IPS-15b (cell line): ENCODE measurements around the gene MUSTN1.

Source experiments
- H3K27me3 ChIP-seq: one replicate; pipeline ENCODE4 v1.6.1; 2013; ENCODE audit warnings: low read length; ENCODE audit not compliant: control insufficient read depth, insufficient read depth
- H3K36me3 ChIP-seq: one replicate; pipeline ENCODE4 v1.6.1; 2013; ENCODE audit warnings: low read length; ENCODE audit not compliant: control insufficient read depth, insufficient read depth
- H3K4me1 ChIP-seq: one replicate; pipeline ENCODE4 v1.6.1; 2013; ENCODE audit warnings: mild to moderate bottlenecking, low read length; ENCODE audit not compliant: control insufficient read depth, insufficient read depth
- H3K4me3 ChIP-seq: one replicate; pipeline ENCODE4 v1.5.1; 2013; ENCODE audit warnings: low read depth, low read length
- H3K9ac ChIP-seq: one replicate; pipeline ENCODE4 v1.6.1; 2013; ENCODE audit warnings: low read depth, mild to moderate bottlenecking, low read length
- H3K9me3 ChIP-seq: one replicate; pipeline ENCODE4 v1.6.1; 2013; ENCODE audit warnings: mild to moderate bottlenecking, low read length; ENCODE audit not compliant: control insufficient read depth, insufficient read depth

MUSTN1 gene

GRCh38 chr3:52796411-52796810 is 38.4 kb downstream of the MUSTN1 start:
- Histone ChIP-seq H3K4me1 (no peaks in the 10 kb centered on the region), H3K9me3 (no peaks in the 10 kb centered on the region), H3K36me3 (no peaks in the 10 kb centered on the region), H3K27me3 (no peaks in the 10 kb centered on the region), H3K9ac (no peak overlapping the region), H3K4me3 (no peak overlapping the region)

GRCh38 chr3:52795298-52795900 is 39.4 kb downstream of the MUSTN1 start:
- H3K9me3 ChIP-seq: no peaks in the 10 kb centered on the region
- H3K27me3 ChIP-seq: no peaks in the 10 kb centered on the region
- H3K9ac ChIP-seq: no peak overlapping the region
- no peaks in the 10 kb centered on the region for H3K4me1 ChIP-seq
- H3K4me3 ChIP-seq: no peak overlapping the region
- no peaks in the 10 kb centered on the region for H3K36me3 ChIP-seq

GRCh38 chr3:52794612-52795099 is 40.2 kb downstream of the MUSTN1 start, which contains the start of gene ITIH3:
Gene ITIH3 (plus strand): TSS chr3:52794796. CDS start chr3:52794804, 8 bp downstream.
- no peaks in the 10 kb centered on the region for H3K9me3 ChIP-seq
- no peak within 1 kb of the TSS for H3K9ac ChIP-seq
- no peaks in the 10 kb centered on the region for H3K27me3 ChIP-seq
- H3K36me3 ChIP-seq: no peaks in the 10 kb centered on the region
- H3K4me1 ChIP-seq: no peaks in the 10 kb centered on the region
- H3K4me3 ChIP-seq: no peak within 1 kb of the TSS

- no peak overlapping the region for H3K9ac ChIP-seq
- no peak overlapping the region for H3K4me3 ChIP-seq
- no peaks in the 10 kb centered on the region for H3K4me1 ChIP-seq
- no peaks in the 10 kb centered on the region for H3K9me3 ChIP-seq
- H3K27me3 ChIP-seq: no peaks in the 10 kb centered on the region
- no peaks in the 10 kb centered on the region for H3K36me3 ChIP-seq
Measured at GRCh38 chr3:52793702-52794611, 40.9 kb downstream of the MUSTN1 start.

- Histone ChIP-seq H3K36me3 (no peaks in the 10 kb centered on the region), H3K4me3 (no peak overlapping the region), H3K4me1 (no peaks in the 10 kb centered on the region), H3K27me3 (no peaks in the 10 kb centered on the region), H3K9ac (no peak overlapping the region), H3K9me3 (no peaks in the 10 kb centered on the region)
Measured at GRCh38 chr3:52792961-52793695, 41.7 kb downstream of the MUSTN1 start.

- H3K9me3 ChIP-seq: no peaks in the 10 kb centered on the region
- H3K27me3 ChIP-seq: no peaks in the 10 kb centered on the region
- no peak overlapping the region for H3K9ac ChIP-seq
- no peak overlapping the region for H3K4me3 ChIP-seq
- no peaks in the 10 kb centered on the region for H3K36me3 ChIP-seq
- no peaks in the 10 kb centered on the region for H3K4me1 ChIP-seq
Measured at GRCh38 chr3:52792413-52792812, 42.4 kb downstream of the MUSTN1 start.

GRCh38 chr3:52791928-52792327 is 42.9 kb downstream of the MUSTN1 start:
- H3K4me3 ChIP-seq: no peak overlapping the region
- H3K4me1 ChIP-seq: no peaks in the 10 kb centered on the region
- H3K27me3 ChIP-seq: no peaks in the 10 kb centered on the region
- no peaks in the 10 kb centered on the region for H3K36me3 ChIP-seq
- no peaks in the 10 kb centered on the region for H3K9me3 ChIP-seq
- no peak overlapping the region for H3K9ac ChIP-seq

GRCh38 chr3:52791366-52791765 is 43.5 kb downstream of the MUSTN1 start:
- Histone ChIP-seq H3K36me3 (no peaks in the 10 kb centered on the region), H3K9me3 (no peaks in the 10 kb centered on the region), H3K27me3 (no peaks in the 10 kb centered on the region), H3K4me1 (no peaks in the 10 kb centered on the region), H3K4me3 (no peak overlapping the region), H3K9ac (no peak overlapping the region)

- no peaks in the 10 kb centered on the region for H3K4me1 ChIP-seq
- no peak overlapping the region for H3K4me3 ChIP-seq
- no peak overlapping the region for H3K9ac ChIP-seq
- H3K9me3 ChIP-seq: no peaks in the 10 kb centered on the region
- no peaks in the 10 kb centered on the region for H3K27me3 ChIP-seq
- H3K36me3 ChIP-seq: no peaks in the 10 kb centered on the region
Measured at GRCh38 chr3:52790741-52791140, 44.1 kb downstream of the MUSTN1 start.

GRCh38 chr3:52790337-52790736 is 44.5 kb downstream of the MUSTN1 start:
- Histone ChIP-seq H3K9me3 (no peaks in the 10 kb centered on the region), H3K4me3 (no peak overlapping the region), H3K27me3 (no peaks in the 10 kb centered on the region), H3K36me3 (no peaks in the 10 kb centered on the region), H3K4me1 (no peaks in the 10 kb centered on the region), H3K9ac (no peak overlapping the region)

GRCh38 chr3:52789746-52790040 is 45.1 kb downstream of the MUSTN1 start:
- H3K27me3 ChIP-seq: no peaks in the 10 kb centered on the region
- no peak overlapping the region for H3K4me3 ChIP-seq
- no peaks in the 10 kb centered on the region for H3K36me3 ChIP-seq
- H3K9me3 ChIP-seq: no peaks in the 10 kb centered on the region
- H3K9ac ChIP-seq: no peak overlapping the region
- no peaks in the 10 kb centered on the region for H3K4me1 ChIP-seq
